Activated T-helper 2 cell treated with anti-CD3 and anti-CD28 coated beads, Interferon-gamma antibody, Interleukin-2, Interleukin-4, amounts not matched to agents 10 μg/mL and 5 μg/mL and 100 μg/mL, durations not matched to agents 14 hours and 24 hours and 36 hours (primary cell): ENCODE data around the gene PERM1. TPM values are rescaled to one million over a fixed set of nuclear protein-coding genes. Genes with fewer than 3 reads are reported as not detected.
A peak's percentile ranks its signal among the peaks of the same experiment; 100 is the strongest.

Experiments
- DNase-seq: peaks from one replicate; pipeline ENCODE4 v3.0.0; 2021; ENCODE audit warnings: low spot score
- H3K27ac Mint-ChIP-seq: one replicate; pipeline ENCODE4 v1.8.0; 2021; ENCODE audit warnings: mixed read lengths
- H3K27me3 Mint-ChIP-seq: one replicate; pipeline ENCODE4 v1.8.0; 2021; ENCODE audit warnings: low read depth, mixed read lengths
- H3K36me3 Mint-ChIP-seq: one replicate; pipeline ENCODE4 v1.8.0; 2021; ENCODE audit warnings: low read depth, mixed read lengths
- H3K4me1 Mint-ChIP-seq: one replicate; pipeline ENCODE4 v1.8.0; 2021; ENCODE audit warnings: low read depth, mixed read lengths
- H3K4me3 Mint-ChIP-seq: one replicate; pipeline ENCODE4 v1.8.0; 2021; ENCODE audit warnings: low read depth, mild to moderate bottlenecking, moderate library complexity, mixed read lengths
- H3K9me3 Mint-ChIP-seq: one replicate; pipeline ENCODE4 v1.8.0; 2021; ENCODE audit warnings: mixed read lengths
- intact Hi-C: fragments of 100-400 bp; cut with micrococcal nuclease; formaldehyde crosslinking; loops from one replicate; pipeline ENCODE4 v1.15.1; 2023
- total RNA-seq: library from RNA; stranded (reverse); gene quantifications from 2 replicates; pipeline ENCODE4 v1.2.3, GENCODE V29; 2022

Gene PERM1
- total RNA-seq, 1 donor from 2014 or later, result not detected

- intact Hi-C loops, result no loop called here
- Mint-ChIP-seq H3K9me3 (no peaks in the 10 kb centered on the region), H3K27ac (no peak overlapping the region), H3K27me3 (peaks cover 8% of the 10 kb centered on the region), H3K36me3 (peaks cover 13% of the 10 kb centered on the region), H3K4me3 (no peak overlapping the region), H3K4me1 (peaks cover 3% of the 10 kb centered on the region)
- no peak for DNase-seq
Observed at GRCh38 chr1:967466-968343, 14.2 kb downstream of the PERM1 start.

GRCh38 chr1:966704-967300 is 15.1 kb downstream of the PERM1 start:
- Mint-ChIP-seq H3K27ac (peak overlapping the region; percentile 58), H3K9me3 (no peaks in the 10 kb centered on the region), H3K4me3 (peak overlapping the region; percentile 79), H3K27me3 (peaks cover 8% of the 10 kb centered on the region), H3K4me1 (peaks cover 4% of the 10 kb centered on the region), H3K36me3 (peaks cover 17% of the 10 kb centered on the region)
- peak; percentile 75 for DNase-seq
- intact Hi-C loops, result no loop called here

GRCh38 chr1:966135-966703 is 15.7 kb downstream of the PERM1 start, which contains the start of gene PLEKHN1:
PLEKHN1 (plus strand) TSS chr1:966482; CDS start chr1:966532, 50 bp downstream.
- Mint-ChIP-seq H3K9me3 (no peaks in the 10 kb centered on the region), H3K4me1 (peaks cover 4% of the 10 kb centered on the region), H3K27me3 (peaks cover 8% of the 10 kb centered on the region), H3K4me3 (peak within 1 kb of the TSS; percentile 79), H3K27ac (peak within 1 kb of the TSS; percentile 58), H3K36me3 (peaks cover 17% of the 10 kb centered on the region)
- intact Hi-C loops, result no loop called here
- DNase-seq, result no peak

- peak overlapping the region; percentile 49 for H3K4me3 Mint-ChIP-seq
- intact Hi-C loops, result no loop called here
- DNase-seq, result no peak
- peaks cover 17% of the 10 kb centered on the region for H3K36me3 Mint-ChIP-seq
- no peak overlapping the region for H3K27ac Mint-ChIP-seq
- H3K9me3 Mint-ChIP-seq, result no peaks in the 10 kb centered on the region
- peaks cover 4% of the 10 kb centered on the region for H3K4me1 Mint-ChIP-seq
- H3K27me3 Mint-ChIP-seq, result peaks cover 8% of the 10 kb centered on the region
Observed at GRCh38 chr1:965526-966134, 16.3 kb downstream of the PERM1 start.

GRCh38 chr1:964691-965525 is 17.0 kb downstream of the PERM1 start:
- Mint-ChIP-seq H3K4me1 (peaks cover 4% of the 10 kb centered on the region), H3K36me3 (peaks cover 17% of the 10 kb centered on the region), H3K27me3 (peaks cover 8% of the 10 kb centered on the region), H3K27ac (no peak overlapping the region), H3K9me3 (no peaks in the 10 kb centered on the region), H3K4me3 (peak overlapping the region; percentile 17)
- intact Hi-C loops, result no loop called here
- no peak for DNase-seq

GRCh38 chr1:963746-964525 is 18.0 kb downstream of the PERM1 start:
- H3K9me3 Mint-ChIP-seq, result no peaks in the 10 kb centered on the region
- H3K36me3 Mint-ChIP-seq, result peaks cover 17% of the 10 kb centered on the region
- no peak for DNase-seq
- intact Hi-C loops, result no loop called here
- H3K27me3 Mint-ChIP-seq, result peaks cover 4% of the 10 kb centered on the region
- H3K27ac Mint-ChIP-seq, result no peak overlapping the region
- no peak overlapping the region for H3K4me3 Mint-ChIP-seq
- peaks cover 4% of the 10 kb centered on the region for H3K4me1 Mint-ChIP-seq

- H3K4me3 Mint-ChIP-seq, result peak overlapping the region; percentile 21
- intact Hi-C loops, result no loop called here
- peaks cover under 1% of the 10 kb centered on the region for H3K27me3 Mint-ChIP-seq
- H3K9me3 Mint-ChIP-seq, result no peaks in the 10 kb centered on the region
- H3K27ac Mint-ChIP-seq, result no peak overlapping the region
- no peak for DNase-seq
- peaks cover 7% of the 10 kb centered on the region for H3K4me1 Mint-ChIP-seq
- H3K36me3 Mint-ChIP-seq, result peaks cover 20% of the 10 kb centered on the region
Observed at GRCh38 chr1:963301-963651, 18.6 kb downstream of the PERM1 start.

- intact Hi-C loops, result no loop called here
- DNase-seq, result no peak
- H3K36me3 Mint-ChIP-seq, result peaks cover 23% of the 10 kb centered on the region
- no peaks in the 10 kb centered on the region for H3K27me3 Mint-ChIP-seq
- H3K4me3 Mint-ChIP-seq, result peak overlapping the region; percentile 58
- no peaks in the 10 kb centered on the region for H3K9me3 Mint-ChIP-seq
- H3K4me1 Mint-ChIP-seq, result peaks cover 10% of the 10 kb centered on the region
- no peak overlapping the region for H3K27ac Mint-ChIP-seq
Observed at GRCh38 chr1:962381-963300, 19.3 kb downstream of the PERM1 start.

GRCh38 chr1:961132-961669 is 20.7 kb downstream of the PERM1 start:
- peak overlapping the region; percentile 56 for H3K4me3 Mint-ChIP-seq
- no peak for DNase-seq
- peaks cover 32% of the 10 kb centered on the region for H3K36me3 Mint-ChIP-seq
- intact Hi-C loops, result no loop called here
- peaks cover 13% of the 10 kb centered on the region for H3K4me1 Mint-ChIP-seq
- H3K27ac Mint-ChIP-seq, result no peak overlapping the region
- H3K27me3 Mint-ChIP-seq, result no peaks in the 10 kb centered on the region
- no peaks in the 10 kb centered on the region for H3K9me3 Mint-ChIP-seq

- peaks cover 11% of the 10 kb centered on the region for H3K4me1 Mint-ChIP-seq
- intact Hi-C loops, result no loop called here
- peaks cover 36% of the 10 kb centered on the region for H3K36me3 Mint-ChIP-seq
Observed at GRCh38 chr1:960363-961131, 21.3 kb downstream of the PERM1 start, which contains the start of gene KLHL17. KLHL17 (plus strand) TSS chr1:960584; CDS start chr1:960694, 110 bp downstream.

More at GRCh38 chr1:960363-961131, 21.3 kb downstream of the PERM1 start, which contains the start of gene KLHL17:
- Mint-ChIP-seq H3K4me3 (peak within 1 kb of the TSS; percentile 99), H3K27ac (peak within 1 kb of the TSS; percentile 68), H3K27me3 (no peaks in the 10 kb centered on the region), H3K9me3 (no peaks in the 10 kb centered on the region)
- peak; percentile 72 for DNase-seq
